Nephron (organoid): Measurements from ENCODE around the gene GTF3C1.

Experiments used
- H3K27ac Mint-ChIP-seq, 3 experiments: 2 replicates each; pipeline ENCODE4 v1.8.0; 2020; ENCODE audit warnings: mixed read lengths in 3 of 3, mild to moderate bottlenecking in 2 of 3, moderate library complexity in 1 of 3
- H3K27me3 Mint-ChIP-seq: 2 replicates; pipeline ENCODE4 v1.8.0; 2021; ENCODE audit warnings: low read depth, mild to moderate bottlenecking, moderate library complexity, mixed read lengths
- H3K36me3 Mint-ChIP-seq: 2 replicates; pipeline ENCODE4 v1.8.0; 2020; ENCODE audit warnings: low read depth, mixed read lengths
- H3K4me1 Mint-ChIP-seq: 2 replicates; pipeline ENCODE4 v1.8.0; 2020; ENCODE audit warnings: mixed read lengths
- H3K4me3 Mint-ChIP-seq, 3 experiments: 2 replicates each; pipeline ENCODE4 v1.8.0; 2020; ENCODE audit warnings: mild to moderate bottlenecking in 3 of 3, mixed read lengths in 3 of 3, moderate library complexity in 2 of 3
- H3K9me3 Mint-ChIP-seq: 2 replicates; pipeline ENCODE4 v1.8.0; 2020; ENCODE audit warnings: mixed read lengths
- CTCF ChIP-seq, 3 experiments: fragments of 200-600 bp; sonication (generic); IDR thresholded peaks; one replicate each; pipeline ENCODE4 v1.5.0; 2021; ENCODE audit warnings: antibody characterized with exemption in 3 of 3; ENCODE audit not compliant: unreplicated experiment in 3 of 3

Gene GTF3C1

GRCh38 chr16:27483088-27483437 is 66.7 kb downstream of the GTF3C1 start:
- H3K4me1 Mint-ChIP-seq: no peaks in the 10 kb centered on the region
- H3K4me3 Mint-ChIP-seq: no peak overlapping the region
- TF ChIP-seq CTCF (IDR thresholded peaks at IDR 0.05; ENCODE audit: unreplicated experiment in 3 of 3): no peak
- H3K36me3 Mint-ChIP-seq: peaks cover 79% of the 10 kb centered on the region
- H3K9me3 Mint-ChIP-seq: no peaks in the 10 kb centered on the region
- H3K27ac Mint-ChIP-seq: peak overlapping the region in 1 of 3 experiments; percentile 48
- no peaks in the 10 kb centered on the region for H3K27me3 Mint-ChIP-seq

GRCh38 chr16:27482397-27483087 is 67.2 kb downstream of the GTF3C1 start:
- Mint-ChIP-seq H3K9me3 (no peaks in the 10 kb centered on the region), H3K27me3 (no peaks in the 10 kb centered on the region), H3K4me3 (no peak overlapping the region), H3K36me3 (peaks cover 79% of the 10 kb centered on the region), H3K4me1 (no peaks in the 10 kb centered on the region), H3K27ac (peak overlapping the region in 1 of 3 experiments; percentile 48)
- TF ChIP-seq CTCF (IDR thresholded peaks at IDR 0.05; ENCODE audit: unreplicated experiment in 3 of 3): no peak

GRCh38 chr16:27481282-27481934 is 68.3 kb downstream of the GTF3C1 start:
- Mint-ChIP-seq H3K27ac (no peak overlapping the region), H3K9me3 (no peaks in the 10 kb centered on the region), H3K36me3 (peaks cover 77% of the 10 kb centered on the region), H3K4me1 (no peaks in the 10 kb centered on the region), H3K4me3 (no peak overlapping the region), H3K27me3 (no peaks in the 10 kb centered on the region)
- TF ChIP-seq CTCF (IDR thresholded peaks at IDR 0.05; ENCODE audit: unreplicated experiment in 3 of 3): no peak

- no peaks in the 10 kb centered on the region for H3K4me1 Mint-ChIP-seq
- no peak overlapping the region for H3K4me3 Mint-ChIP-seq
- no peaks in the 10 kb centered on the region for H3K9me3 Mint-ChIP-seq
- no peak overlapping the region for H3K27ac Mint-ChIP-seq
- no peak for TF ChIP-seq CTCF (IDR thresholded peaks at IDR 0.05; ENCODE audit: unreplicated experiment in 3 of 3)
- H3K36me3 Mint-ChIP-seq: peaks cover 79% of the 10 kb centered on the region
- H3K27me3 Mint-ChIP-seq: no peaks in the 10 kb centered on the region
Observed at GRCh38 chr16:27480761-27481160, 69.0 kb downstream of the GTF3C1 start.

- H3K4me3 Mint-ChIP-seq: no peak overlapping the region
- H3K36me3 Mint-ChIP-seq: peaks cover 79% of the 10 kb centered on the region
- no peaks in the 10 kb centered on the region for H3K9me3 Mint-ChIP-seq
- TF ChIP-seq CTCF (IDR thresholded peaks at IDR 0.05; ENCODE audit: unreplicated experiment in 3 of 3): no peak
- H3K27ac Mint-ChIP-seq: no peak overlapping the region
- no peaks in the 10 kb centered on the region for H3K4me1 Mint-ChIP-seq
- no peaks in the 10 kb centered on the region for H3K27me3 Mint-ChIP-seq
Observed at GRCh38 chr16:27476240-27476639, 73.5 kb downstream of the GTF3C1 start.

- no peak for TF ChIP-seq CTCF (IDR thresholded peaks at IDR 0.05; ENCODE audit: unreplicated experiment in 3 of 3)
- Mint-ChIP-seq H3K36me3 (peaks cover 80% of the 10 kb centered on the region), H3K27ac (no peak overlapping the region), H3K4me1 (no peaks in the 10 kb centered on the region), H3K27me3 (no peaks in the 10 kb centered on the region), H3K9me3 (no peaks in the 10 kb centered on the region), H3K4me3 (no peak overlapping the region)
Observed at GRCh38 chr16:27475561-27475960, 74.2 kb downstream of the GTF3C1 start.
